Effector memory CD8-positive, alpha-beta T cell (primary cell): Measurements from ENCODE around the gene TBX3.

Experiments used
- ATAC-seq: fragments of 150-1000 bp; cut with Tn5 transposase; replicated peaks from 2 replicates; pipeline ENCODE4 v1.10.0; 2021; ENCODE audit warnings: mild to moderate bottlenecking, moderate library complexity
- DNase-seq, 3 experiments: peaks; one replicate each; pipeline ENCODE4 v3.0.0; 2021
- H3K27ac Mint-ChIP-seq, 2 donors: one replicate each; pipeline ENCODE4 v1.8.0; 2022; ENCODE audit warnings: mild to moderate bottlenecking in 2 of 2, mixed read lengths in 2 of 2, moderate library complexity in 2 of 2
- H3K27me3 Mint-ChIP-seq, 2 donors: one replicate each; pipeline ENCODE4 v1.8.0; 2022; ENCODE audit warnings: mixed read lengths in 2 of 2
- H3K36me3 Mint-ChIP-seq: one replicate; pipeline ENCODE4 v1.8.0; 2022; ENCODE audit warnings: mild to moderate bottlenecking, moderate library complexity, mixed read lengths; ENCODE audit not compliant: insufficient read depth
- H3K4me1 Mint-ChIP-seq, 2 donors: one replicate each; pipeline ENCODE4 v1.8.0; 2022; ENCODE audit warnings: low read depth in 2 of 2, mixed read lengths in 2 of 2
- H3K4me3 Mint-ChIP-seq, 2 donors: one replicate each; pipeline ENCODE4 v1.8.0; 2022; ENCODE audit warnings: mild to moderate bottlenecking in 2 of 2, mixed read lengths in 2 of 2, moderate library complexity in 2 of 2
- H3K9me3 Mint-ChIP-seq, 2 donors: one replicate each; pipeline ENCODE4 v1.8.0; 2022; ENCODE audit warnings: mixed read lengths in 2 of 2

TBX3 gene

GRCh38 chr12:114664651-114665320, 19.2 kb downstream of the TBX3 start:
- Mint-ChIP-seq H3K4me1 (peaks cover 0 to 4% of the 10 kb centered on the region in 2 donors), H3K27ac (no peak overlapping the region), H3K36me3 (no peaks in the 10 kb centered on the region), H3K4me3 (no peak overlapping the region), H3K27me3 (peaks cover 50 to 77% of the 10 kb centered on the region in 2 donors), H3K9me3 (no peaks in the 10 kb centered on the region)
- ATAC-seq = no peak
- no peak for DNase-seq

GRCh38 chr12:114662512-114663177, 21.3 kb downstream of the TBX3 start:
- peak; percentile 28 to 40 (median 33) for DNase-seq
- Mint-ChIP-seq H3K27ac (no peak overlapping the region), H3K4me3 (no peak overlapping the region), H3K4me1 (peaks cover 0 to 4% of the 10 kb centered on the region in 2 donors), H3K27me3 (peaks cover 46 to 65% of the 10 kb centered on the region in 2 donors), H3K9me3 (no peaks in the 10 kb centered on the region), H3K36me3 (no peaks in the 10 kb centered on the region)
- ATAC-seq = no peak

- Mint-ChIP-seq H3K9me3 (no peaks in the 10 kb centered on the region), H3K4me1 (peaks cover 0 to 4% of the 10 kb centered on the region in 2 donors), H3K27me3 (peaks cover 32 to 60% of the 10 kb centered on the region in 2 donors), H3K27ac (no peak overlapping the region), H3K4me3 (no peak overlapping the region), H3K36me3 (no peaks in the 10 kb centered on the region)
- ATAC-seq = no peak
- DNase-seq = no peak
These were observed 22.7 kb downstream of the TBX3 start for GRCh38 chr12:114661245-114661644.

- DNase-seq = no peak
- H3K9me3 Mint-ChIP-seq = no peaks in the 10 kb centered on the region
- no peak for ATAC-seq
- peaks cover 24 to 39% of the 10 kb centered on the region in 2 donors for H3K27me3 Mint-ChIP-seq
- H3K27ac Mint-ChIP-seq = no peak overlapping the region
- peaks cover 4% of the 10 kb centered on the region for H3K36me3 Mint-ChIP-seq
- no peak overlapping the region for H3K4me3 Mint-ChIP-seq
- peaks cover 0 to 4% of the 10 kb centered on the region in 2 donors for H3K4me1 Mint-ChIP-seq
These were observed 24.9 kb downstream of the TBX3 start for GRCh38 chr12:114659084-114659483.

GRCh38 chr12:114658002-114658441, 26.0 kb downstream of the TBX3 start:
- ATAC-seq (no peak), DNase-seq (no peak)
- no peak overlapping the region for H3K4me3 Mint-ChIP-seq
- H3K4me1 Mint-ChIP-seq = peaks cover 0 to 4% of the 10 kb centered on the region in 2 donors
- H3K27ac Mint-ChIP-seq = no peak overlapping the region
- peaks cover 20 to 29% of the 10 kb centered on the region in 2 donors for H3K27me3 Mint-ChIP-seq
- H3K36me3 Mint-ChIP-seq = peaks cover 4% of the 10 kb centered on the region
- H3K9me3 Mint-ChIP-seq = no peaks in the 10 kb centered on the region

- DNase-seq = no peak
- no peak for ATAC-seq
- H3K4me3 Mint-ChIP-seq = no peak overlapping the region
- no peaks in the 10 kb centered on the region for H3K9me3 Mint-ChIP-seq
- peaks cover 4% of the 10 kb centered on the region for H3K36me3 Mint-ChIP-seq
- H3K27ac Mint-ChIP-seq = no peak overlapping the region
- H3K27me3 Mint-ChIP-seq = peaks cover 16 to 24% of the 10 kb centered on the region in 2 donors
- peaks cover 0 to 2% of the 10 kb centered on the region in 2 donors for H3K4me1 Mint-ChIP-seq
These were observed 26.4 kb downstream of the TBX3 start for GRCh38 chr12:114657597-114657920.

GRCh38 chr12:114656906-114657596, 26.9 kb downstream of the TBX3 start:
- peaks cover 12 to 19% of the 10 kb centered on the region in 2 donors for H3K27me3 Mint-ChIP-seq
- H3K27ac Mint-ChIP-seq = no peak overlapping the region
- H3K36me3 Mint-ChIP-seq = peaks cover 4% of the 10 kb centered on the region
- ATAC-seq = no peak
- no peaks in the 10 kb centered on the region for H3K9me3 Mint-ChIP-seq
- no peaks in the 10 kb centered on the region for H3K4me1 Mint-ChIP-seq
- no peak overlapping the region for H3K4me3 Mint-ChIP-seq
- no peak for DNase-seq

GRCh38 chr12:114655934-114656749, 27.8 kb downstream of the TBX3 start:
- ATAC-seq (no peak), DNase-seq (no peak)
- Mint-ChIP-seq H3K4me1 (no peaks in the 10 kb centered on the region), H3K36me3 (peaks cover 4% of the 10 kb centered on the region), H3K27me3 (peaks cover 12 to 19% of the 10 kb centered on the region in 2 donors), H3K27ac (peak overlapping the region in 1 of 2 donors; percentile 13), H3K9me3 (no peaks in the 10 kb centered on the region), H3K4me3 (no peak overlapping the region)

- no peak overlapping the region for H3K27ac Mint-ChIP-seq
- H3K4me1 Mint-ChIP-seq = no peaks in the 10 kb centered on the region
- ATAC-seq (no peak), DNase-seq (no peak)
- H3K4me3 Mint-ChIP-seq = no peak overlapping the region
- H3K27me3 Mint-ChIP-seq = peaks cover 0 to 7% of the 10 kb centered on the region in 2 donors
- no peaks in the 10 kb centered on the region for H3K36me3 Mint-ChIP-seq
- no peaks in the 10 kb centered on the region for H3K9me3 Mint-ChIP-seq
These were observed 34.4 kb downstream of the TBX3 start for GRCh38 chr12:114649585-114649984.

GRCh38 chr12:114648711-114649110, 35.3 kb downstream of the TBX3 start:
- H3K27ac Mint-ChIP-seq = no peak overlapping the region
- H3K27me3 Mint-ChIP-seq = peaks cover 0 to 3% of the 10 kb centered on the region in 2 donors
- H3K4me3 Mint-ChIP-seq = no peak overlapping the region
- ATAC-seq = no peak
- no peaks in the 10 kb centered on the region for H3K36me3 Mint-ChIP-seq
- no peaks in the 10 kb centered on the region for H3K9me3 Mint-ChIP-seq
- no peak for DNase-seq
- H3K4me1 Mint-ChIP-seq = no peaks in the 10 kb centered on the region

GRCh38 chr12:114638790-114639435, 45.1 kb downstream of the TBX3 start:
- Mint-ChIP-seq H3K36me3 (peaks cover 3% of the 10 kb centered on the region), H3K4me3 (no peak overlapping the region), H3K4me1 (no peaks in the 10 kb centered on the region), H3K27me3 (peaks cover 0 to 6% of the 10 kb centered on the region in 2 donors), H3K9me3 (no peaks in the 10 kb centered on the region), H3K27ac (no peak overlapping the region)
- no peak for DNase-seq
- no peak for ATAC-seq

GRCh38 chr12:114636723-114637480, 47.1 kb downstream of the TBX3 start:
- peaks cover 0 to 6% of the 10 kb centered on the region in 2 donors for H3K27me3 Mint-ChIP-seq
- H3K4me1 Mint-ChIP-seq = no peaks in the 10 kb centered on the region
- H3K27ac Mint-ChIP-seq = no peak overlapping the region
- H3K4me3 Mint-ChIP-seq = no peak overlapping the region
- ATAC-seq (no peak), DNase-seq (no peak)
- no peaks in the 10 kb centered on the region for H3K9me3 Mint-ChIP-seq
- peaks cover 3% of the 10 kb centered on the region for H3K36me3 Mint-ChIP-seq
